ENCODE results near the gene BLCAP. TPM values are rescaled to one million over a fixed set of nuclear protein-coding genes. Genes with fewer than 3 reads are reported as not detected.

BLCAP gene
- total RNA-seq, 1 experiment from 2014 or later, result 99.9 TPM

- CTCF ChIA-PET, result interaction anchor here (0.5 kb wide), 1 partner anchor 25 kb away, joined by 4 read pairs; no protein-coding TSS in a partner anchor
- POLR2A ChIA-PET (ENCODE audit: unreplicated experiment), result interaction anchor here (0.5 kb wide), 1 partner anchor 237 kb away, joined by 7 read pairs; no protein-coding TSS in a partner anchor
Observed at GRCh38 chr20:37477041-37477440, 50.6 kb downstream of the BLCAP start.

DNA sequence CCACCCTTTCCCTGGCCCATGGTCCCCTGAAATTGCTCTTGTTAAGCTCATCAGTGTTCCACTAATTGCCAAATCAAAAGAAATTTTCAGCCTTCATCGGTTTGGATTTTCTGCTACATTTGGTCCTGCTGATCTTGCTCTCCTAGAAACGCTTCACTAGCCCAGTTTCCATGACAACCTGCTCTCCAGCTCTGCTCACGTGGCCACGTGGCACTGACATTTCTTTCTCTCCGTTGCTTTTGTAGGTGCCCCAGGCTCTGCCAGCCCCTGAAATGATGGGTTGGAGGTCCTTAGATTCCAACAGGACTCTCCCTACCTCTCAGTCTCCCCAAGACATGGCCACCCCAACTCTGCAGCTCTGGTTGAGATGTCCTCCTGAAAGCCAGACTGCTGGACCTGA is 52.4 kb downstream of the BLCAP start:
- TF ChIP-seq EZH2 (IDR thresholded peaks at IDR 0.05; ENCODE audit: low read depth), result no peak
- TF ChIP-seq, protein P1, sequence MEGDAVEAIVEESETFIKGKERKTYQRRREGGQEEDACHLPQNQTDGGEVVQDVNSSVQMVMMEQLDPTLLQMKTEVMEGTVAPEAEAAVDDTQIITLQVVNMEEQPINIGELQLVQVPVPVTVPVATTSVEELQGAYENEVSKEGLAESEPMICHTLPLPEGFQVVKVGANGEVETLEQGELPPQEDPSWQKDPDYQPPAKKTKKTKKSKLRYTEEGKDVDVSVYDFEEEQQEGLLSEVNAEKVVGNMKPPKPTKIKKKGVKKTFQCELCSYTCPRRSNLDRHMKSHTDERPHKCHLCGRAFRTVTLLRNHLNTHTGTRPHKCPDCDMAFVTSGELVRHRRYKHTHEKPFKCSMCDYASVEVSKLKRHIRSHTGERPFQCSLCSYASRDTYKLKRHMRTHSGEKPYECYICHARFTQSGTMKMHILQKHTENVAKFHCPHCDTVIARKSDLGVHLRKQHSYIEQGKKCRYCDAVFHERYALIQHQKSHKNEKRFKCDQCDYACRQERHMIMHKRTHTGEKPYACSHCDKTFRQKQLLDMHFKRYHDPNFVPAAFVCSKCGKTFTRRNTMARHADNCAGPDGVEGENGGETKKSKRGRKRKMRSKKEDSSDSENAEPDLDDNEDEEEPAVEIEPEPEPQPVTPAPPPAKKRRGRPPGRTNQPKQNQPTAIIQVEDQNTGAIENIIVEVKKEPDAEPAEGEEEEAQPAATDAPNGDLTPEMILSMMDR (conservative IDR thresholded peaks at IDR 0.05), result no peak
- Histone ChIP-seq H4K20me1 (ENCODE audit: insufficient read depth) (no peaks in the 10 kb centered on the region), H3K27me3 (ENCODE audit: insufficient read depth, low read depth) (peaks cover 97% of the 10 kb centered on the region), H3K9me3 (ENCODE audit: insufficient read depth, low read depth) (no peaks in the 10 kb centered on the region), H3K4me3 (no peak overlapping the region), H2AFZ (no peak overlapping the region), H3K9me2 (ENCODE audit: insufficient read depth) (no peaks in the 10 kb centered on the region), H3K27ac (no peak overlapping the region), H3F3A (ENCODE audit: insufficient read depth, low read depth) (no peaks in the 10 kb centered on the region), H3K79me2 (ENCODE audit: low read depth) (no peaks in the 10 kb centered on the region), H3K36me3 (ENCODE audit: low read depth) (no peaks in the 10 kb centered on the region), H3K4me1 (replicated peaks; ENCODE audit: insufficient read depth) (no peaks in the 10 kb centered on the region), H3K4me2 (no peak overlapping the region)
- intact Hi-C loops (cut with micrococcal nuclease; ENCODE audit: unreplicated experiment), result no loop called here
- DNase-seq, result no peak
- ChIA-PET CTCF (no interaction called here), POLR2A (ENCODE audit: unreplicated experiment) (interaction anchor here (0.6 kb wide), 1 partner anchor 20 kb away, joined by 5 read pairs; no protein-coding TSS in a partner anchor)
- no TSS peak for BruUV-seq (replicated peaks)

More at GRCh38 chr20:37477041-37477440, 50.6 kb downstream of the BLCAP start:
- Histone ChIP-seq H3K9me2 (ENCODE audit: insufficient read depth) (no peaks in the 10 kb centered on the region), H2AFZ (no peak overlapping the region), H3K27ac (no peak overlapping the region), H3F3A (ENCODE audit: insufficient read depth, low read depth) (no peaks in the 10 kb centered on the region), H3K9me3 (ENCODE audit: insufficient read depth, low read depth) (no peaks in the 10 kb centered on the region), H3K27me3 (ENCODE audit: insufficient read depth, low read depth) (peaks cover 93% of the 10 kb centered on the region), H3K4me3 (no peak overlapping the region), H3K79me2 (ENCODE audit: low read depth) (no peaks in the 10 kb centered on the region), H3K36me3 (ENCODE audit: low read depth) (no peaks in the 10 kb centered on the region), H4K20me1 (ENCODE audit: insufficient read depth) (no peaks in the 10 kb centered on the region), H3K4me2 (no peak overlapping the region), H3K4me1 (replicated peaks; ENCODE audit: insufficient read depth) (no peaks in the 10 kb centered on the region)
- intact Hi-C loops (cut with micrococcal nuclease; ENCODE audit: unreplicated experiment), result no loop called here
- DNase-seq, result no peak
- BruUV-seq (replicated peaks), result no TSS peak
- TF ChIP-seq, protein P1 (conservative IDR thresholded peaks at IDR 0.05), result no peak
- no peak for TF ChIP-seq EZH2 (IDR thresholded peaks at IDR 0.05; ENCODE audit: low read depth)

GRCh38 chr20:37474386-37474785 is 53.3 kb downstream of the BLCAP start:
- Histone ChIP-seq H3K36me3 (ENCODE audit: low read depth) (no peaks in the 10 kb centered on the region), H2AFZ (no peak overlapping the region), H3K4me1 (replicated peaks; ENCODE audit: insufficient read depth) (no peaks in the 10 kb centered on the region), H3K27ac (no peak overlapping the region), H3K79me2 (ENCODE audit: low read depth) (no peaks in the 10 kb centered on the region), H3K9me3 (ENCODE audit: insufficient read depth, low read depth) (no peaks in the 10 kb centered on the region), H3K4me2 (no peak overlapping the region), H3K9me2 (ENCODE audit: insufficient read depth) (no peaks in the 10 kb centered on the region), H3F3A (ENCODE audit: insufficient read depth, low read depth) (no peaks in the 10 kb centered on the region), H3K4me3 (no peak overlapping the region), H3K27me3 (ENCODE audit: insufficient read depth, low read depth) (peaks cover 97% of the 10 kb centered on the region), H4K20me1 (ENCODE audit: insufficient read depth) (no peaks in the 10 kb centered on the region)
- ChIA-PET CTCF (no interaction called here), POLR2A (ENCODE audit: unreplicated experiment) (no interaction called here)
- BruUV-seq (replicated peaks), result no TSS peak
- DNase-seq, result no peak
- TF ChIP-seq, protein P1 (conservative IDR thresholded peaks at IDR 0.05), result no peak
- TF ChIP-seq EZH2 (IDR thresholded peaks at IDR 0.05; ENCODE audit: low read depth), result no peak
- intact Hi-C loops (cut with micrococcal nuclease; ENCODE audit: unreplicated experiment), result no loop called here

All from PC-9 (cell line).